ENCODE data around the gene PDZRN4. TPM values are rescaled to one million over a fixed set of nuclear protein-coding genes. Genes with fewer than 3 reads are reported as not detected.

PDZRN4 gene
- total and polyA plus RNA-seq, 2 donors (not counting 3 experiments of a cell fraction or from before 2014, with no cell fraction given), result not detected

DNA sequence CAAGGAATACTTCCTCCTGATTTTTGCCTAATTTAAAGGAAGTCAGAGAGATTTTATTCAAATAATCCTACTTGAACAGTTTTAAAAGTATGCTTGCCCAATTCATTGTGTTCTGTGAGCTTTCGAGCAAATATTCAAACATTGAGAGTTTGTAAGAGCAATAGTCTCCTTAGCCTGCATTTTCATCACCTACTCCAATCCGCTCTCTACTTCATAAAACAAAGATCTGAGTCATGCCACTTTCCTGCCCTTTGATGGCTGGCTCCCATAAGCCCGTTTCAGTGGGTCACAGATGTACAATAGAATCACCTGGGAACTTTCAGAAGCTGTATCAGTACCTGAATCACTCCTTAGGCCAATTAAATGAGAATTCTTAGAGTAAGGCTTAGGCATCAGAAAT is 319.2 kb downstream of the PDZRN4 start:
- Histone ChIP-seq H3K4me2 (ENCODE audit: insufficient read depth, low read length) (no peak overlapping the region), H3K4me3 (replicated peaks in 1 of 3; ENCODE audit: insufficient read depth in 1 of 3, low read depth in 1 of 3, low read length in 3 of 3) (no peak overlapping the region), H2AFZ (ENCODE audit: low read depth, low read length) (no peak overlapping the region), H3K9me1 (replicated peaks; ENCODE audit: control insufficient read depth, extremely low read depth, insufficient read depth, low read length) (no peaks in the 10 kb centered on the region), H3K36me3 (ENCODE audit: control insufficient read depth in 2 of 2, extremely low read depth in 1 of 2, insufficient read depth in 2 of 2, low read length in 2 of 2) (no peaks in the 10 kb centered on the region), H3K79me2 (ENCODE audit: control insufficient read depth, insufficient read depth, low read length) (no peaks in the 10 kb centered on the region), H3K4me1 (ENCODE audit: control insufficient read depth, extremely low read depth, insufficient read depth, low read length) (peaks cover 2% of the 10 kb centered on the region), H3K27me3 (ENCODE audit: control insufficient read depth in 2 of 2, insufficient read depth in 2 of 2, low read length in 2 of 2) (no peaks in the 10 kb centered on the region), H4K20me1 (replicated peaks; ENCODE audit: control insufficient read depth, extremely low read depth, insufficient read depth, low read length) (no peaks in the 10 kb centered on the region), H3K9ac (replicated peaks; ENCODE audit: extremely low read depth, insufficient read depth, low read length) (no peak overlapping the region), H3K27ac (ENCODE audit: insufficient read depth, low read depth, low read length) (no peak overlapping the region), H3K9me3 (replicated peaks; ENCODE audit: control insufficient read depth, insufficient read depth, low read length) (no peaks in the 10 kb centered on the region)
- DNase-seq (ENCODE audit: low read depth, low spot score) (no peak), FAIRE-seq (no peak)
- TF ChIP-seq POLR2A (IDR thresholded peaks at IDR 0.05; ENCODE audit: low read depth, low read length), result no peak
- no peak for TF ChIP-seq POLR2AphosphoS5 (IDR thresholded peaks at IDR 0.05; ENCODE audit: insufficient read depth, low read depth, low read length)
- TF ChIP-seq JUN (IDR thresholded peaks at IDR 0.05; ENCODE audit: borderline replicate concordance, insufficient read depth, insufficient read length, low read depth), result no peak
- no peak for TF ChIP-seq MYC (IDR thresholded peaks at IDR 0.05; ENCODE audit: low read depth, low read length)
- no peak for TF ChIP-seq GATA2 (IDR thresholded peaks at IDR 0.05; ENCODE audit: insufficient read depth, insufficient read length, low read depth, low read length)
- TF ChIP-seq CTCF (IDR thresholded peaks at IDR 0.05; ENCODE audit: extremely low read depth in 1 of 2, insufficient read depth in 1 of 2, low read depth in 1 of 2, low read length in 2 of 2), result no peak
- no peak for TF ChIP-seq MAX (IDR thresholded peaks at IDR 0.05; ENCODE audit: insufficient read depth, insufficient read length)
- TF ChIP-seq FOS (IDR thresholded peaks at IDR 0.05; ENCODE audit: borderline replicate concordance, insufficient read depth, low read length), result no peak
- no peak for TF ChIP-seq EZH2 (IDR thresholded peaks at IDR 0.05; ENCODE audit: borderline replicate concordance, low read depth, low read length, severe bottlenecking)
- ChIA-PET CTCF (no interaction called here), POLR2A (no interaction called here)
- no TSS peak for BruUV-seq (replicated peaks)
- intact Hi-C loops (cut with micrococcal nuclease), result no loop called here
- dilution Hi-C loops (cut with MboI; ENCODE audit: extremely low pct_ligation_motif_present, low sequenced_read_pairs), result no loop called here
